SHP77 treated with DMSO at 0.1 percent for 48 hours (cell line): Measurements from ENCODE around the gene NOP16.
A peak's percentile ranks its signal among the peaks of the same experiment; 100 is the strongest.

Source experiments
- DNase-seq: peaks from one replicate; lab custom pipeline; 2025; lab: John Stamatoyannopoulos, UW

Gene NOP16, protein sequence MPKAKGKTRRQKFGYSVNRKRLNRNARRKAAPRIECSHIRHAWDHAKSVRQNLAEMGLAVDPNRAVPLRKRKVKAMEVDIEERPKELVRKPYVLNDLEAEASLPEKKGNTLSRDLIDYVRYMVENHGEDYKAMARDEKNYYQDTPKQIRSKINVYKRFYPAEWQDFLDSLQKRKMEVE

DNA sequence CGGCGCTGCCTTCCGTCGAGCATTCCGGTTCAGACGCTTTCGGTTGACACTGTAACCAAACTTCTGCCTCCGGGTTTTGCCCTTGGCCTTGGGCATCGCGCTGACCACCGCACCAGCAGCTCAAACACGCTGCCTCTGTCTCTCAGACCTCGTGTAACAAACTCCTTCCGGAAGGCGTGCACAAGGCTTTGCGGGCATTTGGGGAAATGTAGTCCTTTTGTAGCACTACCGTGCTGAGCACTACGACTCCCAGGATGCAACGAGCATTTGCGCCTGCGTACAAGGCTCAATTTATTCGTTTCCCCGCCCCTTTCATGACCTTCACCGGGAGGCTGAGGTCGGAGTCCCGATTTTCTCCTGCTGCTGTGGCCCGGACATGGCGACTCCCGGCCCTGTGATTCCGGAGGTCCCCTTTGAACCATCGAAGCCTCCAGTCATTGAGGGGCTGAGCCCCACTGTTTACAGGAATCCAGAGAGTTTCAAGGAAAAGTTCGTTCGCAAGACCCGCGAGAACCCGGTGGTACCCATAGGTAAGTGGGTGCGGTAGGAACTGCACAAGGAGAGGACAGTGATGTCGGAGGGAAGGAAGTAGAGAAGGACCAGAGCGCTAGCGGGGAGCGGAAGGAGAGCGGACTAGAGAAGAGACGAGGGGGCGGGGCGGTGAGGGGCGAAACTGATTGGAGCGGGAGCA lies at the start of gene NOP16, which contains the start of gene HIGD2A:
NOP16 (minus strand) TSS at position 155 of the 691 bp plus-strand sequence; CDS start at position 96, 59 bp downstream.
HIGD2A (plus strand) TSS at position 308 of the 691 bp plus-strand sequence; CDS start at position 377, 69 bp downstream.
- peak; percentile 97 for DNase-seq

DNA sequence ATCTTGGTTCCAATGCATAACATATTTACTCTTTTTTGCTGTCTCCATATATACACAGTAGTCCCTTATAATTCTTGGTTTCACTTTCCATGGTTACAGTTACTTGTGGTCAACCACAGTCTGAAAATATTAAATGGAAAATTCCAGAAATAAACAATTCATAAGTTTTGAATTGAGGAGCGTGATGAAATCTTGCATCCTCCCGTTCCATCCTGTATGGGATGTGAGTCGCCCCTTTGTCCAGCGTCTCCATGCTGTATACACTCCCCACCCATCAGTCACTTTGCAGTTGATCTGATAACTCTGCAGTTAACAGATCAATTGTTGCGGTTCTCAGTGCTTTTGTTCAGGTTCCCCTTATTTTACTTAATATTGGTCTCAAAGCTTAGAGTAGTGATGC lies 48.3 kb upstream of the NOP16 start:
- DNase-seq = no peak

DNA sequence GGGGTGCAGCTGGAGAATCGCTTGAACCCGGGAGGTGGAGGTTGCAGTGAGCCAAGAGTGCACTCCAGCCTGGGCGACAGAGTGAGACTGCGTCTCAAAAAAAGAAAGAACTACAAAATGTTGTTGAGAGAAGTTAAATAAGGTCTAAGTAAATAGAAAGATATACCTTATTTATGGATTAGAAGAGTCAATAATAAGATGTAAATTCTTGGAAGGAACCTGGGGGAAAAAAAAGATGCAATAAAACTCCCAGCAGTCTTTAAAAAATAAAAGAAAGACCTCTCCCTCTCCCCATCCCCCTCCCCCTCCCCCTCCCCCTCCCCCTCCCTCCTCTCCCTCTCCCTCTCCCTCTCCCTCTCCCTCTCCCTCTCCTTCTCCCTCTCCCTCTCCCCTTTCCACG lies 44.3 kb upstream of the NOP16 start:
- DNase-seq = no peak

DNA sequence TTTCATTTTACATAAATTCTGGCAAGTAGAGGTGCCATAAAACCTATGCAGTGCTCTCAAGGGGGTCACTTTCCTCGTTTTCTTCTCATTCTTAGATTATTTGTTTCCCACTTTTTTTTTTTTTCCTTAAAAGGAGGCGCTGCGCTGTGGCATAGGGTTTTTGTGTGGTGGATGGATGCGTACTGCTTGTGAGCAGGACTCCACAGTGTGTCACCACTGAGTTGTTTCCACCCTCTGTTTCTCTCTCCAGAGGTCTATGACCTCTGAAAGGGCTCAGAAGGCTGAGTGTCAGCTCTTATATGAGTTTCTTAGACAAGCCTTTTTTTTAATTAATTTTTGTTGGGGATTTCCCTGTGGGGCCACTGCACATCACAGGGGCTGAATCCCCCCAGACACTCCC lies 41.6 kb upstream of the NOP16 start:
- no peak for DNase-seq

DNA sequence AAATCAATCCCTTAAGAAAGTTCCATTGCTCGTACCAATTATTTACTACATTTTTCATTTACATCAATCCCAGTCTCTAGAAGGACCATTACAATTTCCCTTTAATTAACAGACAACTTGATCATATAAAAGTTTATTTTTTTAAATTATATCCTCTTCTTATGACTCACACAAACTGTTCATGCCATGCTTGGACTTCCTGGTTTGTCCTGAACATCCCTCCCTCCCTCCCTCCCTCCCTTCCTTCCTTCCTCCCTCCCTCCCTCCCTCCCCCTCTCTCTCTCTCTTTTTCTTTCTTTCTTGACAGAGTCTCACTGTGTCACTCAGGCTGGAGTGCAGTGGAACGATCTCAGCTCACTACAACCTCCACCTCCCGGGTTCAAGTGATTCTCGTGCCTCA lies 39.6 kb upstream of the NOP16 start:
- DNase-seq = no peak

DNA sequence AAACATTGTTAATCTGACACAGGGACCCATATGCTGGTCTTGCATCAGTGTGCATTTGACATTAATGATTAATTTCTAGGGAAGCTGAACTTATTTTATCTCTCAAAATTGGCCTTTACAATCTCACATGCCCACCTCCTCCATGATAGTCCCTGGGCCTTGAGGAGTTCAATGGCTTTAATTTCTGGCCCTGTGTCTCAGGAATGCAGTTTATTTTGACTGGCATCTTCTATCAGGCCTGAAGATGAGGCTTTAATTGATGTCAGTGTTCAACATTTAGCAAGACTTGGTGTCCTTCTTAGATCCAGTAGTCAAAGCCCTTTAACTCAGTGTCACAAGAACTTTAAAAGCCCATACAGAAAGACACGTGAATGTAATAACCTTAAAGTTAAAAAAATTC lies 38.5 kb upstream of the NOP16 start:
- no peak for DNase-seq

DNA sequence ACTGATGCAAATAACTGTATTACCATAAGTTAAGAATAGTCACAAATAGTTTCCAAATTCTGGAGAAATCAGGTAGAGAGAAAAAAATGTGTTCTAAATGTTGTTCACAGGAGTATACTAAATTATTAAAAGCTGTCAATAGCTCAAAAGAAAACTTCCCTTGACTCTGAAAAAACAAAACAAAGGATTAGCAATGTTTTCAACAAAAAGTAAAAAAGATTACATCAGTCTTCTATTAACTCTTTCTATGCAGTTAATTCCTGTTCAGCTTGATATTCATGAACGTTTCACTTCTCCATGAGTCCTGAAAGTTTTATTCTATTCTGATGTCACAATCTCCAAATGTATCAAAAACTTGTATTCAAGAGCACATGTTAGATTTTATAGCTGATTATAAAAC lies 37.4 kb upstream of the NOP16 start:
- no peak for DNase-seq

DNA sequence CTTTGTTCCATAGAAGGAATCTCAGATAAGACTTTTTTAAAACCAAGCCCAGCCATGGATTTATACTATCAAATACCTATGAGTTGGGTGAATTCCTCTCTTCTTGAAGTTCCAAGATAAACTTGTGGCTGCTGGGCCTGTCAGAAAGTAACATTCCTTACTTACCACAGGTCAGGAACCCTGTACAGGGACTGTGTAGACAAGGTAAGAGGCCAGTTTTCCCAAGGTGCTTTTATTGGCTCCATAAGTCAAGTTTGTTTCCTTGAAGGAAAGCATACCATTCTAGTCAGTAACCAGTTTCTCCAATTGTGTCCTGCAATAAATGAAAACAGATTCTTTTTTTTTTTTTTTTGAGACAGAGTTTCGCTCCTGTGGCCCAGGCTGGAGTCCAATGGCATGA lies 36.7 kb upstream of the NOP16 start:
- no peak for DNase-seq

DNA sequence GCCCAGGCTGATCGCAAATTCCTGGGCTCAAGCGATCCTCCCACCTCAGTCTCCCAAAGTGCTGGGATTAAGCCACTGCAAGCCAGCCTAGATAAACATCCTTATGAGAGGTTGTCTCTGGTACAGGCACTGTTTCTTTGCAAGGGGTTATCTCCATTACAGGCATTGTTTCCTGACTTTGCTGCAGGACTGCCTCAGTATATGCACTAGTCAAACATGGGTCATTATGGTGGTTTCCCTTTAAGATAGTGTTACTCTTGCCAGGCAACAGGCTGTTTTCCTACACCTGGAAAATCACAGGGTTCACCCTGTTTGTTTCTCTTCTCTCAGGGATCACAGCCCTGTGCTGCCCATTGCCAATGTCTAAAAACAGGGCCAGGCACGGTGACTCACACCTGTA lies 35.8 kb upstream of the NOP16 start:
- no peak for DNase-seq

DNA sequence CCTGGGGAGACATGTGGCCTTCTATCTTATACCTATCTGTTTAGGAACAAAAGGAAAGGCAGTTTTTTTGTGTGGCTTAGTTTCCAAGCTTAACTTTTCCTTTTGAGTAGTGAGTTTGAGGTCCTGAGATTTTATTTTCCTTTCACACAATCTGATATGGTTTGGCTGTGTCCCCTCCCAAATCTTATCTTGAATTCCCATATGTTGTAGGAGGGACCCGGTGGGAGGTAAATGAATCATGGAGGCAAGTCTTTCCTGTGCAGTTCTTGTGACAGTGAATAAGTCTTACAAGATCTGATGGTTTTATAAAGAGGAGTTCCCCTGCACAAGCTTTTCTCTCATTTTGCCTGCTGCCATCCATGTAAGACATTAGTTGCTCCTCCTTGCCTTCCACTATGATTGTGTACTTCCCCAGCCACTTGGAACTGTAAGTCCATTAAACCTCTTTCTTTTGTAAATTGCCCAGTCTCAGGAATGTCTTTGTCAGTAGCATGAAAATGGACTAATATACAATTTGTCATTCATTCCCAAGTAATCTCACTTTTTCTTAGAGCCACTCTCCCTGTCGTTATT lies 32.7 kb upstream of the NOP16 start:
- DNase-seq = no peak

DNA sequence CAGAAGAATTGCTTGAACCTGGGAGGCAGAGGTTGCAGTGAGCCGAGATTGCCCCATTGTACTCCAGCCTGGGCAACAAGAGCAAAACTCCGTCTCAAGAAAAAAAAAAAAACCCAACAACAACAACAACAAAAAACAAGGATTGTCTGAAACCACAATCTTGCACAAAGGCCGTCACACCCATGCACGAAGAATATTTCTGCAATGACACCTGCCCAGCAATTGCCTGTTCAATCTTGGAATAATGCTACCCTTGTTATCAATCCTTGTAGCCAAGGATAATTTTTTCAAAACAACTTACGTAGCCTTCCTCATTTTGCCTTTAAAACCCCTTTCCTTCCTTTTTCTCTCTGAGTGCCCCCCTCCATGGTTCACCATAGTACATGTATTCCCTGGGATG lies 31.7 kb upstream of the NOP16 start:
- DNase-seq = no peak

DNA sequence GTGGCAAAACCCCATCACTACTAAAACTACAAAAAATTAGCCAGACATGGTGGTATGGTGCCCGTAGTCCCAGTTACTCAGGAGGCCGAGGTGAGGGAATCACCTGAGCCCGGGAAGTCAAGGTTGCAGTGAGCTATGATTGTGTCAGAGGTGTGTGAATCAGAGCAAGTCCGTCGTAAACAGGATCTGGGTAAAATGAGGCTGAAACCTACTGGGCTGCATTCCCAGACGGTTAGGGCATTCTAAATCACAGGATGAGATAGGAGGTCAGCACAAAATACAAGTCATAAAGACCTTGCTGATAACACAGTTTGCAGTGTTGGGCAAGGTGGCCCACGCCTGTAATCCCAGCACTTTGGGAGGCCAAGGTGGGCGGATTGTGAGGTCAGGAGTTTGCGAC lies 29.9 kb upstream of the NOP16 start:
- DNase-seq = no peak

DNA sequence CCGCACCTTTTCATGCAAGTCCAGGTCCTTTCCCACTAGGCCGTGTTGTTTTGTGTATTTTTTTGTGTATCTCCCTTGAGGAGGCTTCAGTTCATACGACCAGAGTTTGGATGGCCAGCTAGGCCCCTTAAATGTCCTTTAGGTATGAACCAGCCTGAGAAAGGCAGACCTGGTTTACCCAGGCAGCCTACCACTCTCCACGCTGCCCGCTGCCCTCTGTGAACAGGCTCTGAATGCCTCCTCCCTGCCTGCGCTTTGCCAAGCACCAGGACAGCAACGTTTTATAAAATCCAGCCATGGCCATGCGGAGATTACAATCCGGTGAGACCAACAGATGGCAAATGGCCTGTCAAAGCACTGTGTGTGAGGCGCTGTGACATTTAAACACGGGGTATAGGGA lies 28.6 kb upstream of the NOP16 start:
- no peak for DNase-seq

DNA sequence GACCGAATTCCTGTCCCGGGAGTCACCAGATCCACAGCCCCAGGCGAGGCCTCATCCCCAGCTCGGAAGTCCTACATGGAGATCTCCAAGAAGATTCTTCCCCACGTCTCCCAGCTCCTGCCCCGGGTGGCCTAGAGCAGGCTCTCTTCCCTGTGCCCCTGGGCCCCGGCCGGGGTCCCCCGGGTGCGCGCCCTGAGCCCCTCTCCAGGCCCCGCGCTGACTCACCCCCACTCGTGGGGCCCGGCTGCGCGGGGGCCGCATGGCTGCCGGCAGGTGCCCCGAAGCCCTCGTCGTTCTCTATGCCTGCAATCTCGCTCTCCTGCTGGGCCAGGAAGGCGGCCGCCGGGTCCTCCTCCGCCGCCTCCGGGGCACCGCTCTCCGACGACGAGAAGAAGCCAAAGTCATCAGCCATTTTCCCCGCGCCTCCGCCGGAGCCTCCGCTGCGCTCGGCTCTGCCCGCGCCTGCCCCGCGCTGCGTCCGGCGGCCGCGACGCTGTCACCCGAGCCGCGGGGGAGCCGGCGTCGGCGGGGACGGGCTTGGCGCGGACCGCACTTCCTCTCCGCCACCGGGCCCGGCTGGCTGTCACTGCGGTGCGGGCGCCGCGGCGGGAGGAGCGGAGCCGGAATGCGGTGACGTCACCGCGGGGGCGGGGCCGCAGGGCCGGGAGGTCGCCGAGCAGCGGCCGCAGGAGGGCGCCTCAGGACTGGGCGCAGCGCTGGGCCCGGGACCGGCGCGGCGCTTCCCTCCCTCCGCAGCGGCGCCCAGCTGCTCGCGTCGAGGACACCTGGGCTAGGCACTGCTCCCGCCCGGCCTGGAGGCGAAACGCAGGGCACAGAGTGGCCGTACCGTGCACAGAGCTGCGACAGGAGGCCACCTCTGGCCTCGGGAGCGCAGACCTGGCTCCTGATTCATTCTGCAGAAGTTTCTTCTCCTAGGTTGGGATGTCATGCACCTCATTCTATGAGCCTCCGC lies 27.8 kb upstream of the NOP16 start, which contains the start of gene CLTB:
CLTB (minus strand) TSS at position 588 of the 973 bp plus-strand sequence; CDS start at position 412, 176 bp downstream.
- peak; percentile 68 for DNase-seq

DNA sequence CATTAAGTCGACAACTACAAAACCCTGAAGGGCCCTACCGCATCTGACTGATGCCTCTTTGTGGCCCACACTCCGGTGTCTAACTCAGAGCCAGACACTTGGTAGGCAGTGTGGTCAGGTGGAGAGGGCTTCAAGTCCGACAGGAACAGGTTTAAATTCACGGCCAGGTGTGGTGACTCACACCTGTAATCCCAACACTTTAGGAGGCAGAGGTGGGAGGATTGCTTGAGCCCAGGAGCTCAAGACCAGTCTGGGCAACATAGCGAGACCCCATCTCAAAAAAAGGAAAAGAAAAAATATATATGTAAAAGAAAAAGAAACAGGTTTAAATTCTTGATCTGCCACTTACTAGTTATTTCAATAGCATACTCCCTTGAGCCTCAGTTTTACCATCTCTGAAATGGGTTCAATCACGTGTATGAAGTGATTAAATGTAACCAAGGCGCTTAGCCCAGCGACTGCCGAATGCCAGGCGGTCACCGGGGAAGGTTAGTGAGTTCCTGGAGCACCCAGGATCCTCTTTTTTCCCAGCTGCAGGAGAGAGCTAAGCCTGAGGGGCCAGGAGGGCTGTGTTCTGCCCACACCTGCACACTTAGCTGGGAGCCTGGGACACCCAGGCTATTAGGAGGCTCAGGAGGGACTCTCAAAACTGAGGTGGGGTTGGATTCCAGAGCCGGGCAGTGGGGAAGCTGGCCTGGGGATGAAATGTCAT lies 27.0 kb upstream of the NOP16 start:
- no peak for DNase-seq

DNA sequence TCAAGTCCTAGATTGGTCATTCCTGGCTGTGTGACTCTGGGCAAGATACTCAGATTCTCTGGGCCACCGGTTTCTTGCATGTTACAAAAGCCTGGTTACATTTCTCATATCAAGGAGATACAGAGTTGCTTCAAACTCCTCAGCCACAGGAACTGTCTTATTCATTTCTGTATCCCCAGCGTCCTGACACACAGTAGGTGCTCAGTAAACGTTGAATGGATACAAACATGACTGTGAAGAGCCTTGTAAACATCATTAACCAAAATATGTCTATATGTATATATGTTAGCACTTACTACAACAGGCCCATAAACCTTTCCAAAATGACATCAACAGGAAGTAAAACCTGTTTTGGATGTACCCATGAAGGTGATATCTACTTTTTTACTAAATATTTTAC lies 26.3 kb upstream of the NOP16 start:
- no peak for DNase-seq

DNA sequence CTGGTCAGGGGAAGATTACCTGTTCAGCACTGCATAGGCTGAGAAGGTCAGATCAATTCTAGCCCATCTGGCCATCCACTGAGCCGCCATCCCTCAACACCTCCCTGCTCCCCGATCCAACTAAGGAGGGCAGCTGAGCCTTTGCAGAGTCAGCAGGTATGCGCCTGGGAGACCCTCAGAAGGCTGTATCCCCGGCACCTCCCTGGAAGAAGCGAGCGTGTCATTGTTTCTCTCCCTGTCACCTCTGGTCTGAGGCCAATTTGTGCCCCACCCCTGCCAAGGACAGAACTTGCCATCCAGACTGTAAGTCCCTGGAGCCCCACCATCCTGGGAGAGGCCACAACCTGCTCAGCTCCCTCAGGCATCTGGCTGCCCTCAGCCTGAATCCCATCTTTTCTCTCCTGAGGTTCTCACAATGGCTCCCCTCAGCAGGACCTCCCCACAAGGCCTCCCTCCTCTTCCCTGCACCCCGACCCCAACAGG lies 25.4 kb upstream of the NOP16 start:
- no peak for DNase-seq

DNA sequence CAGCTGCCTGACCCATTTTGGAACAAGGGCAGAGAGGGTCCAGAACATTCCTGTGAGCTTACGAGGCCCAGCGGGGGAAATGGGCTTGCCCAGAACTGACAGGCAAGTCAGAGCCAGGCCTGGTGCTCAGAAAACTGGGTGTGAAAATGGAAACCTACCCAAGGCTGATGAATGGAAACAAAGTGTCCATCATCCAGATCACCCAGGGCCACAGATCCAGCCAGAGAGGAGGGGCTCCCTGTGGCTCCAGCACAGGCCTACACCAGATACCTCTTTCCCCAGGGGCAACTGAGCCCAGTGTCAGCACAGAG lies 24.8 kb upstream of the NOP16 start:
- DNase-seq = no peak

DNA sequence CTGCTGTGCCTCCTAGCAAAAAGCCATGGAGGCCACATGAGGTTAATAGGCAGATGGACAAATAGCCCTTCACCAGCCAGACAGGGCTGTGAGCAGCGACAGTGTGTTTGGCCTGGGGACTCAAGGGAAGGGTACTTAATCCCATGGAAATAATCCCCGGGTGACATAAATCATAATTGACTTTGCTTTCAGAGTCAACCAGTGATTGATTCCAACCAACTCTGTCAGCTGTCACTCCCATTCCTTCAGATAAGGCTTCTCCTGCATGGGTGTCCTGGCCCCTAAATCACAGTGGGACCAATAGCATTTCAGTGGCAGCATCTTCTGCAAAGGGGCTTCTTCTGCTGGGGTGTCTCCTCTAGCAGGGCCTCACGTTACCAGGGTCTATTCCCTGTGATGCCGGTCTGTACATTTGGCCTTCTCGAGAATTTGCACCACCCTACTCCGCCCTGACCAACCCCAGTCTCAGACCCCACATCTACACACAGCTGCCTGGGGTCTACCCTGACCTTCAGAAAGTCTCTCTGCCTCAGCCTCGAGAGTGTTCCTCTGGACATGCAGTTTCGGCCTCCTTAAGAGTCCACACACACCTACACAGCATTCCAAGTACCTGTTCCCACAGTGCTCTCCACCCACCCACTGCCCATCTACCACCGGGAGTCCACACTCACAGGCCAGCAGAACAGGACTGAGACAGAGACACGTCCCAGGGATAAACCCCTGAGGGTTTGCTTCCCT lies 24.3 kb upstream of the NOP16 start:
- DNase-seq = no peak

DNA sequence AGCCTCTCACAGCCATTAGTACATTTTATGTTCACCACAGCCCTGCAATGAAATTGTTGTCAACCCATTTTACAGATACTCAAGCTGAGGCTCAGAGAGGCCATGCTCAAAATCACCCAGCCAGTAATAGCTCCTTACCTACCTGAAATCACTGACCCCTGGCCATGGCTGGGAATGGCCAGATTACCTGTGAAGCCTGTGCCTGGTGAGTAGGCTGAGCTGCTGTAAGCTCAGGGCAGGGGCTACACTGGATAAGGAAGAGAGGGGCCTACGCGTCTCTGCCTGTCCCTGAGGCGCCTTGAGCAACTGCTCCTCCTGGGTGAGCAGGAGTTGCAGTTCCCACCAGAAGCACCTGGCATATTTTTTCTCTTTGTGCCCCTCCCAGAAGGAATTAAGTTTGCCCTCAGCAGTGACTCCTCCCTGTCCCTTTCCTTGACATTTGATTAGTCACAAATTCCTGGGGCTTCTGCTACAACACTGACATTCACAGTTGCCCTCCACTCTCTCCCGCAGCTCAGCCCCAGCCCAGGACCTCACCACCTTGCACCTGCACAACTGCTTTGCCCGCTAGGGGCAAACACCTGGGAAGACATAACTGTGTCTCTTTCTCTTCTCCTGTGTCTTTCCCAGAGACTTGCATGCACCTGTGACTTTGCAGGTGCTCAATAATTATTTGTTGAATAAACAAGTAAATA lies 22.2 kb upstream of the NOP16 start:
- no peak for DNase-seq
